Skeletal muscle tissue (tissue), 4 donors: Measurements from ENCODE around the gene ANKRD34C. TPM values are rescaled to one million over a fixed set of nuclear protein-coding genes. Genes with fewer than 3 reads are reported as not detected.

Source experiments
- H3K27ac ChIP-seq: one replicate; pipeline ENCODE4 v1.7.0; 2013; ENCODE audit warnings: mild to moderate bottlenecking, low read depth, low read length, inconsistent platforms
- H3K27me3 ChIP-seq, 3 donors: one replicate each; pipeline ENCODE4 v1.7.0; 2013; ENCODE audit warnings: low read length in 3 of 3; ENCODE audit not compliant: control insufficient read depth in 3 of 3, insufficient read depth in 3 of 3
- H3K36me3 ChIP-seq, 3 donors: one replicate each; pipeline ENCODE4 v1.7.0; 2013; ENCODE audit warnings: low read length in 3 of 3; ENCODE audit not compliant: control insufficient read depth in 3 of 3, insufficient read depth in 3 of 3
- H3K4me1 ChIP-seq, 3 donors: one replicate each; pipeline ENCODE4 v1.7.0; 2013; ENCODE audit warnings: low read length in 3 of 3, mild to moderate bottlenecking in 3 of 3; ENCODE audit not compliant: control insufficient read depth in 3 of 3, insufficient read depth in 3 of 3
- H3K4me3 ChIP-seq, 3 donors: one replicate each; pipeline ENCODE4 v1.7.0; 2013; ENCODE audit warnings: low read length in 3 of 3
- H3K9ac ChIP-seq, 3 donors: one replicate each; pipeline ENCODE4 v1.7.0; 2013; ENCODE audit warnings: low read length in 3 of 3, mild to moderate bottlenecking in 3 of 3, moderate library complexity in 2 of 3, low read depth in 1 of 3
- H3K9me3 ChIP-seq, 3 donors: one replicate each; pipeline ENCODE4 v1.7.0; 2013; ENCODE audit warnings: low read length in 3 of 3; ENCODE audit not compliant: control insufficient read depth in 3 of 3
- total RNA-seq: library from RNA; depleted of rRNA; stranded (reverse); fragments of >200 nt; gene quantifications from one replicate; pipeline ENCODE4 v1.2.3, GENCODE V29; 2014
- donor health status: Osteomylitis.

Gene ANKRD34C
- total RNA-seq, 1 donor from 2014 or later, result not detected

GRCh38 chr15:79322945-79323344, 40.4 kb downstream of the ANKRD34C start:
- Histone ChIP-seq H3K27ac (no peak overlapping the region), H3K4me3 (no peak overlapping the region), H3K36me3 (peaks cover 0 to 3% (median 0%) of the 10 kb centered on the region in 3 donors), H3K9ac (no peak overlapping the region), H3K9me3 (peaks cover 0 to 6% (median 2%) of the 10 kb centered on the region in 3 donors), H3K4me1 (no peaks in the 10 kb centered on the region), H3K27me3 (no peaks in the 10 kb centered on the region)

GRCh38 chr15:79329171-79329611, 46.7 kb downstream of the ANKRD34C start:
- no peak overlapping the region for H3K27ac ChIP-seq
- no peaks in the 10 kb centered on the region for H3K4me1 ChIP-seq
- H3K27me3 ChIP-seq, result no peaks in the 10 kb centered on the region
- peaks cover 0 to 3% (median 0%) of the 10 kb centered on the region in 3 donors for H3K9me3 ChIP-seq
- H3K36me3 ChIP-seq, result no peaks in the 10 kb centered on the region
- H3K9ac ChIP-seq, result no peak overlapping the region
- H3K4me3 ChIP-seq, result no peak overlapping the region

Other genes starting within 250 kb of the ANKRD34C start
- not detected for gene RASGRF1, start 191.9 kb upstream of the ANKRD34C start, total RNA-seq
- 28.2 TPM for gene TMED3, start 28.4 kb downstream of the ANKRD34C start, total RNA-seq
- gene MINAR1, start 149.6 kb downstream of the ANKRD34C start, total RNA-seq, result 1.6 TPM